GM13976 (cell line): ENCODE results near the gene F10.

Experiments used
- DNase-seq: peaks from one replicate; pipeline ENCODE4 v3.0.0; 2012; ENCODE audit warnings: low spot score
- CTCF ChIP-seq: IDR thresholded peaks from 2 replicates; pipeline ENCODE4 v1.5.1; 2012; ENCODE audit warnings: borderline replicate concordance, mild to moderate bottlenecking; ENCODE audit not compliant: insufficient read depth; ENCODE audit errors: extremely low read depth, missing control alignments, control extremely low read depth
- in situ Hi-C: fragments of 300-500 bp; cut with MboI; formaldehyde crosslinking; loops from one replicate; pipeline ENCODE4 v1.12.0; 2022; ENCODE audit warnings: low sequenced_read_pairs, mixed read lengths, inconsistent platforms; ENCODE audit not compliant: unreplicated experiment

F10 gene

GRCh38 chr13:113115363-113116205, 7.0 kb upstream of the F10 start:
- DNase-seq: no peak
- in situ Hi-C loops: no loop called here
- TF ChIP-seq CTCF: no peak

- TF ChIP-seq CTCF: no peak
- no peak for DNase-seq
- in situ Hi-C loops: no loop called here
These were observed 6.3 kb upstream of the F10 start for GRCh38 chr13:113116206-113116800.

- DNase-seq: no peak
- in situ Hi-C loops: no loop called here
- TF ChIP-seq CTCF: no peak
These were observed 5.7 kb upstream of the F10 start for GRCh38 chr13:113116871-113117271.

GRCh38 chr13:113117335-113117872, 5.2 kb upstream of the F10 start:
- no peak for TF ChIP-seq CTCF

GRCh38 chr13:113117911-113118260, 4.7 kb upstream of the F10 start:
- DNase-seq: no peak
- in situ Hi-C loops: no loop called here
- TF ChIP-seq CTCF: no peak

More at GRCh38 chr13:113117335-113117872, 5.2 kb upstream of the F10 start:
- no peak for DNase-seq
- in situ Hi-C loops: no loop called here

GRCh38 chr13:113118261-113119021, 4.2 kb upstream of the F10 start:
- no peak for DNase-seq
- in situ Hi-C loops: no loop called here
- no peak for TF ChIP-seq CTCF
